ENCODE measurements around the gene DCUN1D3.

- TF ChIP-seq GATA3 (IDR thresholded peaks at IDR 0.05; ENCODE audit: low read depth, low read length): no peak
- no peak for TF ChIP-seq GATA2 (IDR thresholded peaks at IDR 0.05; ENCODE audit: low read depth, low read length)
These were observed 53.6 kb downstream of the DCUN1D3 start for GRCh38 chr16:20846551-20846950.

Measured in SH-SY5Y (cell line).